GM23338 (cell line): ENCODE results near the gene UBE2E2. TPM values are rescaled to one million over a fixed set of nuclear protein-coding genes. Genes with fewer than 3 reads are reported as not detected.

ENCODE experiments used
- ATAC-seq: fragments of 200-7000 bp; cut with Tn5 transposase; 3 replicates; pipeline ENCODE4 v1.9.1; 2020
- DNase-seq: peaks from one replicate; pipeline ENCODE4 v3.0.0-alpha.2; 2015; ENCODE audit warnings: low spot score
- H2AFZ ChIP-seq: fragments of 200-600 bp; sonication (generic); 2 replicates; pipeline ENCODE4 v1.8.0; 2016; ENCODE audit warnings: antibody characterized with exemption, mild to moderate bottlenecking, moderate library complexity
- H3F3A ChIP-seq: fragments of 200-600 bp; sonication (generic); replicated peaks from 2 replicates; pipeline ENCODE4 v1.8.0; 2017; ENCODE audit warnings: antibody characterized with exemption, mixed run types, low read depth
- H3K27ac ChIP-seq: fragments of 200-600 bp; sonication (generic); 2 replicates; pipeline ENCODE4 v1.6.1; 2016; ENCODE audit warnings: low read depth
- H3K27me3 ChIP-seq: fragments of 200-600 bp; sonication (generic); 2 replicates; pipeline ENCODE4 v1.8.0; 2016; ENCODE audit warnings: mild to moderate bottlenecking, mixed run types, moderate library complexity; ENCODE audit not compliant: insufficient read depth
- H3K36me3 ChIP-seq: fragments of 200-600 bp; sonication (generic); 2 replicates; pipeline ENCODE4 v1.8.0; 2016; ENCODE audit warnings: mild to moderate bottlenecking; ENCODE audit not compliant: insufficient read depth
- H3K4me1 ChIP-seq: fragments of 200-600 bp; sonication (generic); 2 replicates; pipeline ENCODE4 v1.8.0; 2016; ENCODE audit warnings: mild to moderate bottlenecking, moderate library complexity; ENCODE audit not compliant: insufficient read depth
- H3K4me2 ChIP-seq: fragments of 200-600 bp; sonication (generic); 2 replicates; pipeline ENCODE4 v1.7.1; 2017; ENCODE audit warnings: mixed run types
- H3K4me3 ChIP-seq: fragments of 200-600 bp; sonication (generic); 2 replicates; pipeline ENCODE4 v1.6.1; 2016; ENCODE audit warnings: mixed run types
- H3K79me2 ChIP-seq: fragments of 200-600 bp; sonication (generic); replicated peaks from 2 replicates; pipeline ENCODE4 v1.8.0; 2017; ENCODE audit warnings: mild to moderate bottlenecking; ENCODE audit not compliant: insufficient read depth
- H3K9me2 ChIP-seq: fragments of 200-600 bp; sonication (generic); 2 replicates; pipeline ENCODE4 v1.8.0; 2017; ENCODE audit not compliant: insufficient read depth
- H4K20me1 ChIP-seq: fragments of 200-600 bp; sonication (generic); replicated peaks from 2 replicates; pipeline ENCODE4 v1.8.0; 2017; ENCODE audit warnings: mild to moderate bottlenecking; ENCODE audit not compliant: insufficient read depth
- H3K27ac Mint-ChIP-seq: 2 replicates; pipeline ENCODE4 v1.8.0; 2020; ENCODE audit warnings: inconsistent platforms, mild to moderate bottlenecking, moderate library complexity, mixed read lengths
- H3K27me3 Mint-ChIP-seq: 3 replicates; pipeline ENCODE4 v1.8.0; 2022; ENCODE audit warnings: low read depth, mild to moderate bottlenecking, moderate library complexity, mixed read lengths, inconsistent platforms; ENCODE audit not compliant: insufficient read depth, poor library complexity
- H3K36me3 Mint-ChIP-seq: 3 replicates; pipeline ENCODE4 v1.8.0; 2021; ENCODE audit warnings: low read depth, mild to moderate bottlenecking, inconsistent platforms, moderate library complexity, mixed read lengths
- H3K4me1 Mint-ChIP-seq: 3 replicates; pipeline ENCODE4 v1.8.0; 2020; ENCODE audit warnings: mild to moderate bottlenecking, inconsistent platforms, mixed read lengths
- H3K4me3 Mint-ChIP-seq: 3 replicates; pipeline ENCODE4 v1.8.0; 2021; ENCODE audit warnings: moderate library complexity, mild to moderate bottlenecking, inconsistent platforms, mixed read lengths
- H3K9me3 Mint-ChIP-seq: 3 replicates; pipeline ENCODE4 v1.8.0; 2020; ENCODE audit warnings: moderate library complexity, mild to moderate bottlenecking, inconsistent platforms, mixed read lengths
- CREB1 ChIP-seq: fragments of 250-450 bp; sonication (Bioruptor Pico); IDR thresholded peaks from 2 replicates; pipeline ENCODE4 v1.5.0; 2020; ENCODE audit warnings: low read depth, mild to moderate bottlenecking, moderate library complexity
- EZH2 ChIP-seq: fragments of 200-600 bp; sonication (generic); IDR thresholded peaks from one replicate; pipeline ENCODE4 v1.8.0; 2017; ENCODE audit warnings: antibody characterized with exemption, mild to moderate bottlenecking, low read depth; ENCODE audit not compliant: unreplicated experiment
- EZH2phosphoT487 ChIP-seq: fragments of 200-600 bp; sonication (generic); IDR thresholded peaks from one replicate; pipeline ENCODE4 v1.8.1; 2018; ENCODE audit warnings: antibody characterized with exemption; ENCODE audit not compliant: unreplicated experiment
- JUNB ChIP-seq: IDR thresholded peaks from one replicate; pipeline ENCODE4 v1.6.1; 2016; ENCODE audit warnings: antibody characterized with exemption; ENCODE audit not compliant: unreplicated experiment
- NANOG ChIP-seq: IDR thresholded peaks from 2 replicates; pipeline ENCODE4 v1.6.1; 2016; ENCODE audit warnings: antibody characterized with exemption, borderline replicate concordance
- POLR2AphosphoS5 ChIP-seq: IDR thresholded peaks from 2 replicates; pipeline ENCODE4 v1.6.1; 2016; ENCODE audit warnings: antibody characterized with exemption, low read depth
- STAT1 ChIP-seq: IDR thresholded peaks from one replicate; pipeline ENCODE4 v1.6.1; 2016; ENCODE audit warnings: antibody characterized with exemption; ENCODE audit not compliant: unreplicated experiment
- ZNF114 ChIP-seq: fragments of 250-450 bp; sonication (Bioruptor Pico); IDR thresholded peaks from 2 replicates; pipeline ENCODE4 v1.5.0; 2020; ENCODE audit warnings: mild to moderate bottlenecking, moderate library complexity
- ZNF331 ChIP-seq: fragments of 250-450 bp; sonication (Bioruptor Pico); IDR thresholded peaks from 2 replicates; pipeline ENCODE4 v1.5.0; 2020; ENCODE audit warnings: low read depth, mild to moderate bottlenecking, moderate library complexity
- polyA plus RNA-seq: library from polyadenylated mRNA; unstranded; fragments of >200 nt; fragmentation: Nextera tagmentation; extraction: Ambion mirVana; gene quantifications from 2 replicates; pipeline ENCODE4 v1.2.1, GENCODE V29; 2016
- total RNA-seq: library from RNA; depleted of rRNA; stranded (reverse); fragments of >200 nt; shearing (Covaris generic); gene quantifications from 2 replicates; pipeline ENCODE4 v1.2.3, GENCODE V29; 2014
- TF ChIP-seq, protein P1 (sequence below), 2 experiments: fragments of 200-600 bp in 1 of 2; sonication (generic) in 1 of 2; conservative IDR thresholded peaks; 2 replicates each; pipeline versions ENCODE4 v1.5.1 to v1.6.1; 2016 to 2017; ENCODE audit warnings: antibody characterized with exemption in 2 of 2, low read depth in 2 of 2, mild to moderate bottlenecking in 2 of 2, moderate library complexity in 1 of 2
- TF ChIP-seq, protein P2 (sequence below): IDR thresholded peaks from one replicate; pipeline ENCODE4 v1.6.1; 2018; ENCODE audit warnings: antibody characterized with exemption; ENCODE audit not compliant: unreplicated experiment
- TF ChIP-seq, protein P3 (sequence below): IDR thresholded peaks from 2 replicates; pipeline ENCODE4 v1.6.1; 2016; ENCODE audit warnings: antibody characterized with exemption
- TF ChIP-seq, protein P4 (sequence below): fragments of 250-450 bp; sonication (Bioruptor Pico); IDR thresholded peaks from 2 replicates; pipeline ENCODE4 v1.5.0; 2020; ENCODE audit warnings: mild to moderate bottlenecking, moderate library complexity

UBE2E2 gene
- total and polyA plus RNA-seq, 2 experiments from 2014 or later: 86.9 to 169 TPM

DNA sequence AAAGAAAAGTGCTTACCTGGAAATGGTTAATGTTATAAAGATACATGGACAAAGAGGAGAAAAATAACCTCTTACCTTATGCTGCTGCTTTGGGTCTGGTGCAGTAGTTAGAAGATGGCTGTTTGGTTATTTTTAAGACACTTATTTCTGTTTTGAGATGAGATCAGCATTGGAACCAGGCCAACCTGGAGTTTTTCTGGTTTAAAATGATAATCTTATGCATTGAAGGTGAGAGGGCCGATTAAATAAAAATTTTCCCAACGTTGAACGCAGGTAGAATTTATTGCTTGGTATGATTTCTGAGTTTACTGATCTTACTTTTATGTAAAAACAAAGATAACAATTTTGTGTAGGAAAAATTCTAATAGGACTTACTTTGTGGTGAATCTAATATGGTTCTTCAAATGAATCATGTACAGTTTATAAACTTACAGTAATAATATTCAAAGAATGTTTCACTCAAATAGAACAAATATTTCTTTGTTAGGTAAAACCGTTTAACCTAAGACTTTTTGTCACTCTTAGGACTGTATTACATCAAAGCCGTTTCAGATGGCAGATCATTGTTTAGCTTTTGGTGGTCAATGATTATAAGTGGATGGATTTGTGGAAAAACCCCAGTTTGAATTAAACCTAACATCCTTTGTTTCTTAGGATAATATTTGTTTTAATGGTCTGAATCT, 14.9 kb downstream of the UBE2E2 start:
- Histone ChIP-seq H3K27me3 (no peaks in the 10 kb centered on the region), H3K4me2 (no peak overlapping the region), H3K9me2 (peaks cover 4% of the 10 kb centered on the region; the same call in 1 of the 2 replicates), H3F3A (no peaks in the 10 kb centered on the region), H3K4me3 (no peak overlapping the region), H3K4me1 (peaks cover 3% of the 10 kb centered on the region; the same call in 1 of the 2 replicates), H3K79me2 (peaks cover 93% of the 10 kb centered on the region), H3K36me3 (no peaks in the 10 kb centered on the region), H3K27ac (no peak overlapping the region), H2AFZ (no peak overlapping the region), H4K20me1 (peaks cover 3% of the 10 kb centered on the region; the same call in 1 of the 2 replicates)
- Mint-ChIP-seq H3K9me3 (no peaks in the 10 kb centered on the region), H3K27ac (no peak overlapping the region), H3K36me3 (peaks cover 11% of the 10 kb centered on the region), H3K4me3 (no peak overlapping the region), H3K4me1 (peaks cover 10% of the 10 kb centered on the region; the same call in 2 of the 3 replicates), H3K27me3 (no peaks in the 10 kb centered on the region)
- TF ChIP-seq STAT1 (no peak), JUNB (no peak), EZH2 (no peak), NANOG (no peak), ZNF114 (CRISPR knock-in tag) (no peak), POLR2AphosphoS5 (no peak), ZNF331 (no peak), EZH2phosphoT487 (no peak), CREB1 (CRISPR knock-in tag) (no peak)
- TF ChIP-seq, protein P1, sequence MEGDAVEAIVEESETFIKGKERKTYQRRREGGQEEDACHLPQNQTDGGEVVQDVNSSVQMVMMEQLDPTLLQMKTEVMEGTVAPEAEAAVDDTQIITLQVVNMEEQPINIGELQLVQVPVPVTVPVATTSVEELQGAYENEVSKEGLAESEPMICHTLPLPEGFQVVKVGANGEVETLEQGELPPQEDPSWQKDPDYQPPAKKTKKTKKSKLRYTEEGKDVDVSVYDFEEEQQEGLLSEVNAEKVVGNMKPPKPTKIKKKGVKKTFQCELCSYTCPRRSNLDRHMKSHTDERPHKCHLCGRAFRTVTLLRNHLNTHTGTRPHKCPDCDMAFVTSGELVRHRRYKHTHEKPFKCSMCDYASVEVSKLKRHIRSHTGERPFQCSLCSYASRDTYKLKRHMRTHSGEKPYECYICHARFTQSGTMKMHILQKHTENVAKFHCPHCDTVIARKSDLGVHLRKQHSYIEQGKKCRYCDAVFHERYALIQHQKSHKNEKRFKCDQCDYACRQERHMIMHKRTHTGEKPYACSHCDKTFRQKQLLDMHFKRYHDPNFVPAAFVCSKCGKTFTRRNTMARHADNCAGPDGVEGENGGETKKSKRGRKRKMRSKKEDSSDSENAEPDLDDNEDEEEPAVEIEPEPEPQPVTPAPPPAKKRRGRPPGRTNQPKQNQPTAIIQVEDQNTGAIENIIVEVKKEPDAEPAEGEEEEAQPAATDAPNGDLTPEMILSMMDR (conservative IDR thresholded peaks at IDR 0.05; ENCODE audit: low read depth in 2 of 2): no peak
- TF ChIP-seq, protein P2, sequence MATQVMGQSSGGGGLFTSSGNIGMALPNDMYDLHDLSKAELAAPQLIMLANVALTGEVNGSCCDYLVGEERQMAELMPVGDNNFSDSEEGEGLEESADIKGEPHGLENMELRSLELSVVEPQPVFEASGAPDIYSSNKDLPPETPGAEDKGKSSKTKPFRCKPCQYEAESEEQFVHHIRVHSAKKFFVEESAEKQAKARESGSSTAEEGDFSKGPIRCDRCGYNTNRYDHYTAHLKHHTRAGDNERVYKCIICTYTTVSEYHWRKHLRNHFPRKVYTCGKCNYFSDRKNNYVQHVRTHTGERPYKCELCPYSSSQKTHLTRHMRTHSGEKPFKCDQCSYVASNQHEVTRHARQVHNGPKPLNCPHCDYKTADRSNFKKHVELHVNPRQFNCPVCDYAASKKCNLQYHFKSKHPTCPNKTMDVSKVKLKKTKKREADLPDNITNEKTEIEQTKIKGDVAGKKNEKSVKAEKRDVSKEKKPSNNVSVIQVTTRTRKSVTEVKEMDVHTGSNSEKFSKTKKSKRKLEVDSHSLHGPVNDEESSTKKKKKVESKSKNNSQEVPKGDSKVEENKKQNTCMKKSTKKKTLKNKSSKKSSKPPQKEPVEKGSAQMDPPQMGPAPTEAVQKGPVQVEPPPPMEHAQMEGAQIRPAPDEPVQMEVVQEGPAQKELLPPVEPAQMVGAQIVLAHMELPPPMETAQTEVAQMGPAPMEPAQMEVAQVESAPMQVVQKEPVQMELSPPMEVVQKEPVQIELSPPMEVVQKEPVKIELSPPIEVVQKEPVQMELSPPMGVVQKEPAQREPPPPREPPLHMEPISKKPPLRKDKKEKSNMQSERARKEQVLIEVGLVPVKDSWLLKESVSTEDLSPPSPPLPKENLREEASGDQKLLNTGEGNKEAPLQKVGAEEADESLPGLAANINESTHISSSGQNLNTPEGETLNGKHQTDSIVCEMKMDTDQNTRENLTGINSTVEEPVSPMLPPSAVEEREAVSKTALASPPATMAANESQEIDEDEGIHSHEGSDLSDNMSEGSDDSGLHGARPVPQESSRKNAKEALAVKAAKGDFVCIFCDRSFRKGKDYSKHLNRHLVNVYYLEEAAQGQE: no peak
- TF ChIP-seq, protein P3, sequence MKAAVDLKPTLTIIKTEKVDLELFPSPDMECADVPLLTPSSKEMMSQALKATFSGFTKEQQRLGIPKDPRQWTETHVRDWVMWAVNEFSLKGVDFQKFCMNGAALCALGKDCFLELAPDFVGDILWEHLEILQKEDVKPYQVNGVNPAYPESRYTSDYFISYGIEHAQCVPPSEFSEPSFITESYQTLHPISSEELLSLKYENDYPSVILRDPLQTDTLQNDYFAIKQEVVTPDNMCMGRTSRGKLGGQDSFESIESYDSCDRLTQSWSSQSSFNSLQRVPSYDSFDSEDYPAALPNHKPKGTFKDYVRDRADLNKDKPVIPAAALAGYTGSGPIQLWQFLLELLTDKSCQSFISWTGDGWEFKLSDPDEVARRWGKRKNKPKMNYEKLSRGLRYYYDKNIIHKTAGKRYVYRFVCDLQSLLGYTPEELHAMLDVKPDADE: no peak
- TF ChIP-seq, protein P4, sequence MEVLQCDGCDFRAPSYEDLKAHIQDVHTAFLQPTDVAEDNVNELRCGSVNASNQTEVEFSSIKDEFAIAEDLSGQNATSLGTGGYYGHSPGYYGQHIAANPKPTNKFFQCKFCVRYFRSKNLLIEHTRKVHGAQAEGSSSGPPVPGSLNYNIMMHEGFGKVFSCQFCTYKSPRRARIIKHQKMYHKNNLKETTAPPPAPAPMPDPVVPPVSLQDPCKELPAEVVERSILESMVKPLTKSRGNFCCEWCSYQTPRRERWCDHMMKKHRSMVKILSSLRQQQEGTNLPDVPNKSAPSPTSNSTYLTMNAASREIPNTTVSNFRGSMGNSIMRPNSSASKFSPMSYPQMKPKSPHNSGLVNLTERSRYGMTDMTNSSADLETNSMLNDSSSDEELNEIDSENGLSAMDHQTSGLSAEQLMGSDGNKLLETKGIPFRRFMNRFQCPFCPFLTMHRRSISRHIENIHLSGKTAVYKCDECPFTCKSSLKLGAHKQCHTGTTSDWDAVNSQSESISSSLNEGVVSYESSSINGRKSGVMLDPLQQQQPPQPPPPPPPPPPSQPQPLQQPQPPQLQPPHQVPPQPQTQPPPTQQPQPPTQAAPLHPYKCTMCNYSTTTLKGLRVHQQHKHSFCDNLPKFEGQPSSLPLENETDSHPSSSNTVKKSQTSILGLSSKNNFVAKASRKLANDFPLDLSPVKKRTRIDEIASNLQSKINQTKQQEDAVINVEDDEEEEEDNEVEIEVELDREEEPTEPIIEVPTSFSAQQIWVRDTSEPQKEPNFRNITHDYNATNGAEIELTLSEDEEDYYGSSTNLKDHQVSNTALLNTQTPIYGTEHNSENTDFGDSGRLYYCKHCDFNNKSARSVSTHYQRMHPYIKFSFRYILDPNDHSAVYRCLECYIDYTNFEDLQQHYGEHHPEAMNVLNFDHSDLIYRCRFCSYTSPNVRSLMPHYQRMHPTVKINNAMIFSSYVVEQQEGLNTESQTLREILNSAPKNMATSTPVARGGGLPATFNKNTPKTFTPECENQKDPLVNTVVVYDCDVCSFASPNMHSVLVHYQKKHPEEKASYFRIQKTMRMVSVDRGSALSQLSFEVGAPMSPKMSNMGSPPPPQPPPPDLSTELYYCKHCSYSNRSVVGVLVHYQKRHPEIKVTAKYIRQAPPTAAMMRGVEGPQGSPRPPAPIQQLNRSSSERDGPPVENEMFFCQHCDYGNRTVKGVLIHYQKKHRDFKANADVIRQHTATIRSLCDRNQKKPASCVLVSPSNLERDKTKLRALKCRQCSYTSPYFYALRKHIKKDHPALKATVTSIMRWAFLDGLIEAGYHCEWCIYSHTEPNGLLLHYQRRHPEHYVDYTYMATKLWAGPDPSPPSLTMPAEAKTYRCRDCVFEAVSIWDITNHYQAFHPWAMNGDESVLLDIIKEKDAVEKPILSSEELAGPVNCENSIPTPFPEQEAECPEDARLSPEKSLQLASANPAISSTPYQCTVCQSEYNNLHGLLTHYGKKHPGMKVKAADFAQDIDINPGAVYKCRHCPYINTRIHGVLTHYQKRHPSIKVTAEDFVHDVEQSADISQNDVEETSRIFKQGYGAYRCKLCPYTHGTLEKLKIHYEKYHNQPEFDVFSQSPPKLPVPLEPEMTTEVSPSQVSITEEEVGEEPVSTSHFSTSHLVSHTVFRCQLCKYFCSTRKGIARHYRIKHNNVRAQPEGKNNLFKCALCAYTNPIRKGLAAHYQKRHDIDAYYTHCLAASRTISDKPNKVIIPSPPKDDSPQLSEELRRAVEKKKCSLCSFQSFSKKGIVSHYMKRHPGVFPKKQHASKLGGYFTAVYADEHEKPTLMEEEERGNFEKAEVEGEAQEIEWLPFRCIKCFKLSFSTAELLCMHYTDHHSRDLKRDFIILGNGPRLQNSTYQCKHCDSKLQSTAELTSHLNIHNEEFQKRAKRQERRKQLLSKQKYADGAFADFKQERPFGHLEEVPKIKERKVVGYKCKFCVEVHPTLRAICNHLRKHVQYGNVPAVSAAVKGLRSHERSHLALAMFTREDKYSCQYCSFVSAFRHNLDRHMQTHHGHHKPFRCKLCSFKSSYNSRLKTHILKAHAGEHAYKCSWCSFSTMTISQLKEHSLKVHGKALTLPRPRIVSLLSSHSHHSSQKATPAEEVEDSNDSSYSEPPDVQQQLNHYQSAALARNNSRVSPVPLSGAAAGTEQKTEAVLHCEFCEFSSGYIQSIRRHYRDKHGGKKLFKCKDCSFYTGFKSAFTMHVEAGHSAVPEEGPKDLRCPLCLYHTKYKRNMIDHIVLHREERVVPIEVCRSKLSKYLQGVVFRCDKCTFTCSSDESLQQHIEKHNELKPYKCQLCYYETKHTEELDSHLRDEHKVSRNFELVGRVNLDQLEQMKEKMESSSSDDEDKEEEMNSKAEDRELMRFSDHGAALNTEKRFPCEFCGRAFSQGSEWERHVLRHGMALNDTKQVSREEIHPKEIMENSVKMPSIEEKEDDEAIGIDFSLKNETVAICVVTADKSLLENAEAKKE (CRISPR knock-in tag): no peak
- DNase-seq (no peak), ATAC-seq (no peak)
